ENCODE measurements around the gene RNF41.

The RNF41 gene

GRCh38 chr12:56169229-56169759, 52.4 kb downstream of the RNF41 start:
- Mint-ChIP-seq H3K27me3 (no peaks in the 10 kb centered on the region), H3K4me1 (peaks cover 7% of the 10 kb centered on the region), H3K36me3 (ENCODE audit: insufficient read depth) (peaks cover 85% of the 10 kb centered on the region), H3K9me3 (no peaks in the 10 kb centered on the region), H3K27ac (ENCODE audit: low read depth) (peak overlapping the region; percentile 58), H3K4me3 (no peak overlapping the region)
- ATAC-seq (replicated peaks; ENCODE audit: extremely low read depth, poor library complexity, severe bottlenecking): no peak
- DNase-seq (ENCODE audit: low spot score in 2 of 2): no peak

- no peak for ATAC-seq (replicated peaks; ENCODE audit: extremely low read depth, poor library complexity, severe bottlenecking)
- no peak for DNase-seq (ENCODE audit: low spot score in 2 of 2)
- Mint-ChIP-seq H3K9me3 (no peaks in the 10 kb centered on the region), H3K27ac (ENCODE audit: low read depth) (no peak overlapping the region), H3K4me3 (no peak overlapping the region), H3K27me3 (no peaks in the 10 kb centered on the region), H3K4me1 (peaks cover 26% of the 10 kb centered on the region), H3K36me3 (ENCODE audit: insufficient read depth) (peaks cover 79% of the 10 kb centered on the region)
Observed at GRCh38 chr12:56165369-56165768, 56.4 kb downstream of the RNF41 start.

GRCh38 chr12:56164345-56164729, 57.4 kb downstream of the RNF41 start:
- DNase-seq (ENCODE audit: low spot score in 2 of 2) (no peak), ATAC-seq (replicated peaks; ENCODE audit: extremely low read depth, poor library complexity, severe bottlenecking) (no peak)
- H3K27me3 Mint-ChIP-seq: no peaks in the 10 kb centered on the region
- H3K36me3 Mint-ChIP-seq (ENCODE audit: insufficient read depth): peaks cover 78% of the 10 kb centered on the region
- H3K4me1 Mint-ChIP-seq: peaks cover 36% of the 10 kb centered on the region
- peak overlapping the region; percentile 25 for H3K4me3 Mint-ChIP-seq
- no peaks in the 10 kb centered on the region for H3K9me3 Mint-ChIP-seq
- peak overlapping the region; percentile 77 for H3K27ac Mint-ChIP-seq (ENCODE audit: low read depth)

GRCh38 chr12:56163533-56164344, 58.0 kb downstream of the RNF41 start:
- no peaks in the 10 kb centered on the region for H3K27me3 Mint-ChIP-seq
- ATAC-seq (replicated peaks; ENCODE audit: extremely low read depth, poor library complexity, severe bottlenecking): no peak
- H3K4me1 Mint-ChIP-seq: peaks cover 42% of the 10 kb centered on the region
- no peak for DNase-seq (ENCODE audit: low spot score in 2 of 2)
- H3K27ac Mint-ChIP-seq (ENCODE audit: low read depth): peak overlapping the region; percentile 77
- H3K36me3 Mint-ChIP-seq (ENCODE audit: insufficient read depth): peaks cover 75% of the 10 kb centered on the region
- H3K9me3 Mint-ChIP-seq: no peaks in the 10 kb centered on the region
- peak overlapping the region; percentile 25 for H3K4me3 Mint-ChIP-seq

- Mint-ChIP-seq H3K27ac (ENCODE audit: low read depth) (peak overlapping the region; percentile 77), H3K27me3 (no peaks in the 10 kb centered on the region), H3K4me3 (no peak overlapping the region), H3K9me3 (no peaks in the 10 kb centered on the region), H3K36me3 (ENCODE audit: insufficient read depth) (peaks cover 70% of the 10 kb centered on the region), H3K4me1 (peaks cover 49% of the 10 kb centered on the region)
- ATAC-seq (replicated peaks; ENCODE audit: extremely low read depth, poor library complexity, severe bottlenecking): no peak
- no peak for DNase-seq (ENCODE audit: low spot score in 2 of 2)
Observed at GRCh38 chr12:56162468-56163290, 59.0 kb downstream of the RNF41 start.

GRCh38 chr12:56161690-56162351, 59.9 kb downstream of the RNF41 start:
- H3K27me3 Mint-ChIP-seq: no peaks in the 10 kb centered on the region
- no peaks in the 10 kb centered on the region for H3K9me3 Mint-ChIP-seq
- no peak for ATAC-seq (replicated peaks; ENCODE audit: extremely low read depth, poor library complexity, severe bottlenecking)
- H3K36me3 Mint-ChIP-seq (ENCODE audit: insufficient read depth): peaks cover 66% of the 10 kb centered on the region
- H3K27ac Mint-ChIP-seq (ENCODE audit: low read depth): peak overlapping the region; percentile 94
- DNase-seq (ENCODE audit: low spot score in 2 of 2): no peak
- peak overlapping the region; percentile 94 for H3K4me3 Mint-ChIP-seq
- peaks cover 54% of the 10 kb centered on the region for H3K4me1 Mint-ChIP-seq

- Mint-ChIP-seq H3K36me3 (ENCODE audit: insufficient read depth) (peaks cover 62% of the 10 kb centered on the region), H3K27ac (ENCODE audit: low read depth) (peak overlapping the region; percentile 94), H3K4me1 (peaks cover 54% of the 10 kb centered on the region), H3K4me3 (peak overlapping the region; percentile 94), H3K9me3 (no peaks in the 10 kb centered on the region), H3K27me3 (no peaks in the 10 kb centered on the region)
- DNase-seq (ENCODE audit: low spot score in 2 of 2) (no peak), ATAC-seq (replicated peaks; ENCODE audit: extremely low read depth, poor library complexity, severe bottlenecking) (no peak)
Observed at GRCh38 chr12:56160894-56161689, 60.6 kb downstream of the RNF41 start.

- Mint-ChIP-seq H3K27ac (ENCODE audit: low read depth) (peak overlapping the region; percentile 94), H3K4me1 (peaks cover 54% of the 10 kb centered on the region), H3K27me3 (no peaks in the 10 kb centered on the region), H3K4me3 (peak overlapping the region; percentile 94), H3K36me3 (ENCODE audit: insufficient read depth) (peaks cover 54% of the 10 kb centered on the region), H3K9me3 (no peaks in the 10 kb centered on the region)
- DNase-seq (ENCODE audit: low spot score in 2 of 2) (peak in 1 of 2 donors; percentile 41), ATAC-seq (replicated peaks; ENCODE audit: extremely low read depth, poor library complexity, severe bottlenecking) (peak; percentile 52)
Observed at GRCh38 chr12:56160193-56160763, 61.4 kb downstream of the RNF41 start.

- DNase-seq (ENCODE audit: low spot score in 2 of 2): no peak
- H3K4me1 Mint-ChIP-seq: peaks cover 54% of the 10 kb centered on the region
- peak overlapping the region; percentile 94 for H3K4me3 Mint-ChIP-seq
Observed at GRCh38 chr12:56159482-56160192, 62.1 kb downstream of the RNF41 start.

GRCh38 chr12:56158926-56159461, 62.7 kb downstream of the RNF41 start:
- no peak for DNase-seq (ENCODE audit: low spot score in 2 of 2)
- peaks cover 54% of the 10 kb centered on the region for H3K4me1 Mint-ChIP-seq
- no peak for ATAC-seq (replicated peaks; ENCODE audit: extremely low read depth, poor library complexity, severe bottlenecking)
- H3K27ac Mint-ChIP-seq (ENCODE audit: low read depth): peak overlapping the region; percentile 94
- H3K27me3 Mint-ChIP-seq: no peaks in the 10 kb centered on the region
- peak overlapping the region; percentile 94 for H3K4me3 Mint-ChIP-seq
- peaks cover 43% of the 10 kb centered on the region for H3K36me3 Mint-ChIP-seq (ENCODE audit: insufficient read depth)
- no peaks in the 10 kb centered on the region for H3K9me3 Mint-ChIP-seq

More at GRCh38 chr12:56159482-56160192, 62.1 kb downstream of the RNF41 start:
- peak overlapping the region; percentile 94 for H3K27ac Mint-ChIP-seq (ENCODE audit: low read depth)
- H3K9me3 Mint-ChIP-seq: no peaks in the 10 kb centered on the region
- ATAC-seq (replicated peaks; ENCODE audit: extremely low read depth, poor library complexity, severe bottlenecking): no peak
- no peaks in the 10 kb centered on the region for H3K27me3 Mint-ChIP-seq
- peaks cover 49% of the 10 kb centered on the region for H3K36me3 Mint-ChIP-seq (ENCODE audit: insufficient read depth)

All from central memory CD8-positive, alpha-beta T cell (primary cell).